Measurements from ENCODE around the gene RICTOR. TPM values are rescaled to one million over a fixed set of nuclear protein-coding genes. Genes with fewer than 3 reads are reported as not detected.
A peak's percentile ranks its signal among the peaks of the same experiment; 100 is the strongest.

Gene RICTOR
- total and polyA plus RNA-seq, 9 of the 15 experiments (the other 6 are each of a cell fraction or from before 2014, with no cell fraction given) = 13.9 to 46.6 (median 22.6) TPM

DNA sequence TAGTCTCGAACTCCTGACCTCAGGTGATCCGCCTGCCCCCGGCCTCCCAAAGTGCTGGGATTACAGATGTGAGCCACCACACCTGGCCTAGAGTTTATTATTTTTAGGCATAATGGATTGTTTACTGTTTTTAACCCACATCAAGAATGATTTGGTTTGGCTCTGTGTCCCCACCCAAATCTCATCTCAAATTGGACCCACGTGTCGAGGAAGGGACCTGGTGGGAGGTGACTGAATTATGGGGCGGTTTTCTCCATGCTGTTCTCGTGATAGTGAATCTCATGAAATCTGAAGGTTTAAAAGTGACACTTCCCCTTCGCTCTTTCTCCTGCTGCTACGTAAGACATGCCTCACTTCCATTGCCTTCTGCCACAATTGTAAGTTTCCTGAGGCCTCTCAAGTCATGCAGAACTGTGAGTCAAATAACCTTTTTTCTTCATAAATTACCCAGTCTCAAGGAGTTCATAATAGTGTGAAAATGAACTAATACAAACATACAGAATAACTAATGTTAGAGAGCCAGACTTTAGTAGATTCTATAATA is 88.2 kb downstream of the RICTOR start (continued):
- TF ChIP-seq HNRNPH1 (optimal IDR thresholded peaks at IDR 0.05; ENCODE audit: low read depth, low read length) = no peak
- no peak for TF ChIP-seq BRD9 (IDR thresholded peaks at IDR 0.05; ENCODE audit: low read depth, partially characterized antibody)
- TF ChIP-seq CC2D1A (IDR thresholded peaks at IDR 0.05) = 0 out of 2 replicates have a peak, but pooled peaks have one; percentile 41
- TF ChIP-seq HIVEP1 (CRISPR knock-in tag; IDR thresholded peaks at IDR 0.05) = no peak
- TF ChIP-seq, protein P1, sequence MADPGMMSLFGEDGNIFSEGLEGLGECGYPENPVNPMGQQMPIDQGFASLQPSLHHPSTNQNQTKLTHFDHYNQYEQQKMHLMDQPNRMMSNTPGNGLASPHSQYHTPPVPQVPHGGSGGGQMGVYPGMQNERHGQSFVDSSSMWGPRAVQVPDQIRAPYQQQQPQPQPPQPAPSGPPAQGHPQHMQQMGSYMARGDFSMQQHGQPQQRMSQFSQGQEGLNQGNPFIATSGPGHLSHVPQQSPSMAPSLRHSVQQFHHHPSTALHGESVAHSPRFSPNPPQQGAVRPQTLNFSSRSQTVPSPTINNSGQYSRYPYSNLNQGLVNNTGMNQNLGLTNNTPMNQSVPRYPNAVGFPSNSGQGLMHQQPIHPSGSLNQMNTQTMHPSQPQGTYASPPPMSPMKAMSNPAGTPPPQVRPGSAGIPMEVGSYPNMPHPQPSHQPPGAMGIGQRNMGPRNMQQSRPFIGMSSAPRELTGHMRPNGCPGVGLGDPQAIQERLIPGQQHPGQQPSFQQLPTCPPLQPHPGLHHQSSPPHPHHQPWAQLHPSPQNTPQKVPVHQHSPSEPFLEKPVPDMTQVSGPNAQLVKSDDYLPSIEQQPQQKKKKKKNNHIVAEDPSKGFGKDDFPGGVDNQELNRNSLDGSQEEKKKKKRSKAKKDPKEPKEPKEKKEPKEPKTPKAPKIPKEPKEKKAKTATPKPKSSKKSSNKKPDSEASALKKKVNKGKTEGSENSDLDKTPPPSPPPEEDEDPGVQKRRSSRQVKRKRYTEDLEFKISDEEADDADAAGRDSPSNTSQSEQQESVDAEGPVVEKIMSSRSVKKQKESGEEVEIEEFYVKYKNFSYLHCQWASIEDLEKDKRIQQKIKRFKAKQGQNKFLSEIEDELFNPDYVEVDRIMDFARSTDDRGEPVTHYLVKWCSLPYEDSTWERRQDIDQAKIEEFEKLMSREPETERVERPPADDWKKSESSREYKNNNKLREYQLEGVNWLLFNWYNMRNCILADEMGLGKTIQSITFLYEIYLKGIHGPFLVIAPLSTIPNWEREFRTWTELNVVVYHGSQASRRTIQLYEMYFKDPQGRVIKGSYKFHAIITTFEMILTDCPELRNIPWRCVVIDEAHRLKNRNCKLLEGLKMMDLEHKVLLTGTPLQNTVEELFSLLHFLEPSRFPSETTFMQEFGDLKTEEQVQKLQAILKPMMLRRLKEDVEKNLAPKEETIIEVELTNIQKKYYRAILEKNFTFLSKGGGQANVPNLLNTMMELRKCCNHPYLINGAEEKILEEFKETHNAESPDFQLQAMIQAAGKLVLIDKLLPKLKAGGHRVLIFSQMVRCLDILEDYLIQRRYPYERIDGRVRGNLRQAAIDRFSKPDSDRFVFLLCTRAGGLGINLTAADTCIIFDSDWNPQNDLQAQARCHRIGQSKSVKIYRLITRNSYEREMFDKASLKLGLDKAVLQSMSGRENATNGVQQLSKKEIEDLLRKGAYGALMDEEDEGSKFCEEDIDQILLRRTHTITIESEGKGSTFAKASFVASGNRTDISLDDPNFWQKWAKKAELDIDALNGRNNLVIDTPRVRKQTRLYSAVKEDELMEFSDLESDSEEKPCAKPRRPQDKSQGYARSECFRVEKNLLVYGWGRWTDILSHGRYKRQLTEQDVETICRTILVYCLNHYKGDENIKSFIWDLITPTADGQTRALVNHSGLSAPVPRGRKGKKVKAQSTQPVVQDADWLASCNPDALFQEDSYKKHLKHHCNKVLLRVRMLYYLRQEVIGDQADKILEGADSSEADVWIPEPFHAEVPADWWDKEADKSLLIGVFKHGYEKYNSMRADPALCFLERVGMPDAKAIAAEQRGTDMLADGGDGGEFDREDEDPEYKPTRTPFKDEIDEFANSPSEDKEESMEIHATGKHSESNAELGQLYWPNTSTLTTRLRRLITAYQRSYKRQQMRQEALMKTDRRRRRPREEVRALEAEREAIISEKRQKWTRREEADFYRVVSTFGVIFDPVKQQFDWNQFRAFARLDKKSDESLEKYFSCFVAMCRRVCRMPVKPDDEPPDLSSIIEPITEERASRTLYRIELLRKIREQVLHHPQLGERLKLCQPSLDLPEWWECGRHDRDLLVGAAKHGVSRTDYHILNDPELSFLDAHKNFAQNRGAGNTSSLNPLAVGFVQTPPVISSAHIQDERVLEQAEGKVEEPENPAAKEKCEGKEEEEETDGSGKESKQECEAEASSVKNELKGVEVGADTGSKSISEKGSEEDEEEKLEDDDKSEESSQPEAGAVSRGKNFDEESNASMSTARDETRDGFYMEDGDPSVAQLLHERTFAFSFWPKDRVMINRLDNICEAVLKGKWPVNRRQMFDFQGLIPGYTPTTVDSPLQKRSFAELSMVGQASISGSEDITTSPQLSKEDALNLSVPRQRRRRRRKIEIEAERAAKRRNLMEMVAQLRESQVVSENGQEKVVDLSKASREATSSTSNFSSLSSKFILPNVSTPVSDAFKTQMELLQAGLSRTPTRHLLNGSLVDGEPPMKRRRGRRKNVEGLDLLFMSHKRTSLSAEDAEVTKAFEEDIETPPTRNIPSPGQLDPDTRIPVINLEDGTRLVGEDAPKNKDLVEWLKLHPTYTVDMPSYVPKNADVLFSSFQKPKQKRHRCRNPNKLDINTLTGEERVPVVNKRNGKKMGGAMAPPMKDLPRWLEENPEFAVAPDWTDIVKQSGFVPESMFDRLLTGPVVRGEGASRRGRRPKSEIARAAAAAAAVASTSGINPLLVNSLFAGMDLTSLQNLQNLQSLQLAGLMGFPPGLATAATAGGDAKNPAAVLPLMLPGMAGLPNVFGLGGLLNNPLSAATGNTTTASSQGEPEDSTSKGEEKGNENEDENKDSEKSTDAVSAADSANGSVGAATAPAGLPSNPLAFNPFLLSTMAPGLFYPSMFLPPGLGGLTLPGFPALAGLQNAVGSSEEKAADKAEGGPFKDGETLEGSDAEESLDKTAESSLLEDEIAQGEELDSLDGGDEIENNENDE (IDR thresholded peaks at IDR 0.05; ENCODE audit: low read depth, low read length) = no peak
- no peak for TF ChIP-seq NONO (IDR thresholded peaks at IDR 0.05; ENCODE audit: low read depth in 2 of 2, low read length in 1 of 2)
- TF ChIP-seq, protein P2, sequence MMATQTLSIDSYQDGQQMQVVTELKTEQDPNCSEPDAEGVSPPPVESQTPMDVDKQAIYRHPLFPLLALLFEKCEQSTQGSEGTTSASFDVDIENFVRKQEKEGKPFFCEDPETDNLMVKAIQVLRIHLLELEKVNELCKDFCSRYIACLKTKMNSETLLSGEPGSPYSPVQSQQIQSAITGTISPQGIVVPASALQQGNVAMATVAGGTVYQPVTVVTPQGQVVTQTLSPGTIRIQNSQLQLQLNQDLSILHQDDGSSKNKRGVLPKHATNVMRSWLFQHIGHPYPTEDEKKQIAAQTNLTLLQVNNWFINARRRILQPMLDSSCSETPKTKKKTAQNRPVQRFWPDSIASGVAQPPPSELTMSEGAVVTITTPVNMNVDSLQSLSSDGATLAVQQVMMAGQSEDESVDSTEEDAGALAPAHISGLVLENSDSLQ (IDR thresholded peaks at IDR 0.05) = no peak
- no peak for TF ChIP-seq MAZ (CRISPR knock-in tag; conservative IDR thresholded peaks at IDR 0.05 in 1 of 2, IDR thresholded peaks at IDR 0.05 in 1 of 2)
